ENCODE measurements around the gene SYPL2.

The SYPL2 gene

DNA sequence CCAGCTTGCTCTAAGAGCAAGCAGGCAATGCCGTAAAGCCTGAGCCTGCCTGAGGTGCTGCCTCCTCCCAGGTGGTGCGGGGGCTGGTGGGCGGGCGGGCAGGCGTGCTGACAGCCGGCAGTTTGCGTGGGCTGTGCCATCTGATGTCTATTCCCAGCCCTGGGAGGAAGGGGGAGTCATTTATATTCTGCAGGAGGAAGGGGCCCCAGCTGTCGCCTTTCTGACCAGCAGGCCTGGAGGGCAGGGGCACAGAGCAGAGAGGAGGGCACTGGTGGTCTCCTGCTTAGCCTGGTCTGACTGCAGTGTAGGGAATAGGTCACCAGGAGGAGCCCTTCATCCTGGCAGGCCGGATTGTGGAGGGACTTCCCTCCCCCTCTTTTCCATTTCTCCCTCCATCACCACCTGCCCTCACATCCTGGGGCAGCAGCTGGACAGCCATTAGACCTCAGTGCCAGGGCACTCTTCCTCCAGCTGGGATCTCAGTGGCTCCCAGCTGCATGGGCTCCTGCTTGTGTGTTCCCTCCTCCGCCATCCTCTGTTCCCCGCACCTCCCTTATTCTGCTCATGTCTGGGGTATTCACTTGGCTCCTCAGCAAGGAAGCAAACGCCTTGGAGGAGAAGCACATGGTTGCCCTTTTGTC lies 31.9 kb downstream of the SYPL2 start:
- Histone ChIP-seq H3K9ac (no peak overlapping the region; the same call in 1 of the 2 replicates), H3K36me3 (peaks cover 51% of the 10 kb centered on the region), H3K27me3 (no peaks in the 10 kb centered on the region), H3K9me3 (no peaks in the 10 kb centered on the region), H4K20me1 (peaks cover 40% of the 10 kb centered on the region), H3K4me2 (peak overlapping the region; percentile 27), H3K4me1 (peaks cover 88% of the 10 kb centered on the region), H3K27ac (0 out of 2 replicates have a peak overlapping the region, but pooled peaks have one; percentile 18), H3K4me3 (no peak overlapping the region)
- no peak for TF ChIP-seq Cebpa-rat (IDR thresholded peaks at IDR 0.05)

DNA sequence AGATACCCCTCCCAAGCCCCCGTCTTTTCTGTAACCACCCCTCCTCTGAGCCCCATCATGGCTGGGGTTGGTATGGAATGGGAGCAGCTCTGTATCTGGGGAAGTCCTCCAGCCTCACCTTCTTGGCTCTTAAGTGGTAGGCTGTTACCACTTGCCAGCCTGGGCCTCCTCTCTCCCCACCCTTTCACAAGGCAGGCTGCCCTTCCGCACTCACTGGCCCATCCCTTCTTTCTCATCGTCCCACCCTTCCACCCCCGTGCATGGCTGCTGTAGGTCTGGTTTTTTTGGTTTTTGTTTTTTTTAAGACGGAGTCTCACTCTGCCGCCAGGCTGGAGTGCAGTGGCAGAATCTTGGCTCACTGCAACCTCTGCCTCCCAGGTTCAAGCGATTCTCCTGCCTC lies 32.7 kb downstream of the SYPL2 start:
- peaks cover 51% of the 10 kb centered on the region for H3K36me3 ChIP-seq
- peaks cover 40% of the 10 kb centered on the region for H4K20me1 ChIP-seq
- H3K27me3 ChIP-seq = no peaks in the 10 kb centered on the region
- H3K9me3 ChIP-seq = no peaks in the 10 kb centered on the region
- TF ChIP-seq Cebpa-rat (IDR thresholded peaks at IDR 0.05) = no peak
- 0 out of 2 replicates have a peak overlapping the region, but pooled peaks have one; percentile 86 for H3K4me2 ChIP-seq
- H3K9ac ChIP-seq = no peak overlapping the region
- H3K27ac ChIP-seq = no peak overlapping the region
- peaks cover 91% of the 10 kb centered on the region for H3K4me1 ChIP-seq
- no peak overlapping the region for H3K4me3 ChIP-seq

DNA sequence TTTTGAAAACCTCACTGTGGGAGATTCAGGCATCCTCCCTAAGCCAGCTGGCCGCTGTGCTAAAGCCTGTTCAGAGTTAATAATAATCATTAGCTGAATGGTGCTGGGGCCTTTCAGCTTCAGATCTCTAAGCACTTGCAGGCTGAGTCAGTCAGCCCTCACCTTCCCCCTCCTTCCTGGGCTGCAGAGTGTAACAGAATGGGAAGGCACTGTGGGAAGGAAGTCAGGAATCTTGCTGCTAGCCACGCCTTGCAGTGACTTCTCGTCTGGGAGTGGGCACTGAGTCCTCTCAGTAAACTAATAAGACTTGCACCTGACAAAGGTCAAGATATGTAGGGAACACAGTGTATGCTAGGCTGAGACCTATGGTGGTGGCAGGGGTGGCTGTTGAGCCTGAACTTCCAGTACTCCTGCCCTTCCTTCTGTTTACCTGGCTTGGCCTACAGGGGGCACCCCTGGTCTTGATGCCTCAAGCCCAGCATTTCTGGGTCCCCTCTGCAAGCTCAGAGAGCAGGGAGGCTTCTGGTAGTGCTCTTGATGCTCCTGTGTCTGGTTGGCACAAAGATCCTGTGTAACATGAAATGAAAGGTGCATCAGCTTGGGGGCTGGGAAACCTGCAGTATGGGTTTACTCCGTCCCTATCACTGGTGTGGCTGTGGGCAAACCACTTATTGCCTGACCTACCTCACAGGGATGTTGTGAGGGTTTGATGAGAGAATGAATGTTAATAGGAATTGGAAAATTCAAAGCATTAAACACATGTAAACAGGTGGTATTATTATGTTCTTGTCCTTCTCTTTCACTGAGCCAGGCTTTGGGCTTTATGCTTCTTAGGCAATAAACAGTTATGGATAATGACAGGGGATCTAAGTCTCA lies 33.6 kb downstream of the SYPL2 start:
- Histone ChIP-seq H3K9ac (0 out of 2 replicates have a peak overlapping the region, but pooled peaks have one; percentile 19), H3K27ac (peak overlapping the region; percentile 53), H3K9me3 (no peaks in the 10 kb centered on the region), H3K36me3 (peaks cover 51% of the 10 kb centered on the region), H4K20me1 (peaks cover 39% of the 10 kb centered on the region), H3K4me1 (peaks cover 91% of the 10 kb centered on the region), H3K4me3 (no peak overlapping the region), H3K27me3 (no peaks in the 10 kb centered on the region), H3K4me2 (peak overlapping the region; percentile 86)
- TF ChIP-seq Cebpa-rat (IDR thresholded peaks at IDR 0.05) = no peak

DNA sequence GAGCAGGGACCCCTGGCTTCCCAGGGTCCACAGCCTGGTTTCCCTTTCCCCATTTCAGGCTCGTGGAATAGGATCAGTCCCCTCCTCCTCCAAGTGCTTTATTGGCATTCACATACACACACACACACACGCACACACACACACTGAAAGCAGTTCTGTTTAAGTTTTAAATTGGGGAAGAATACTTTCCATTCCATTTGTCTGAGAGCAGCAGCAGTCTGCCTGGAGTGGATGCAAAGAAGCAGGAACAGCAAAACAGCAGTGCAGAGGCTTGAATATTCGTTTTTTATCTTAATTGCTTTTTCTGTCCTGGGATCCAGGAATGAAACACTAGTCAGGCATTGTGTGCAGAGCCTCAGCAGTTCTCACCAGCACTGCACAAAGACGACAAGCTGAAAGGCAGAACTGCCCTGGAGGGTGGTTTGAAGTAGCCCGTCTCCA lies 34.6 kb downstream of the SYPL2 start:
- no peaks in the 10 kb centered on the region for H3K27me3 ChIP-seq
- no peak for TF ChIP-seq Cebpa-rat (IDR thresholded peaks at IDR 0.05)
- H3K4me3 ChIP-seq = no peak overlapping the region
- peak overlapping the region; percentile 53 for H3K27ac ChIP-seq
- H3K36me3 ChIP-seq = peaks cover 46% of the 10 kb centered on the region
- H4K20me1 ChIP-seq = peaks cover 34% of the 10 kb centered on the region
- H3K9me3 ChIP-seq = no peaks in the 10 kb centered on the region
- peaks cover 81% of the 10 kb centered on the region for H3K4me1 ChIP-seq
- peak overlapping the region; percentile 86 for H3K4me2 ChIP-seq
- H3K9ac ChIP-seq = peak overlapping the region; percentile 38; the same call in 1 of the 2 replicates

DNA sequence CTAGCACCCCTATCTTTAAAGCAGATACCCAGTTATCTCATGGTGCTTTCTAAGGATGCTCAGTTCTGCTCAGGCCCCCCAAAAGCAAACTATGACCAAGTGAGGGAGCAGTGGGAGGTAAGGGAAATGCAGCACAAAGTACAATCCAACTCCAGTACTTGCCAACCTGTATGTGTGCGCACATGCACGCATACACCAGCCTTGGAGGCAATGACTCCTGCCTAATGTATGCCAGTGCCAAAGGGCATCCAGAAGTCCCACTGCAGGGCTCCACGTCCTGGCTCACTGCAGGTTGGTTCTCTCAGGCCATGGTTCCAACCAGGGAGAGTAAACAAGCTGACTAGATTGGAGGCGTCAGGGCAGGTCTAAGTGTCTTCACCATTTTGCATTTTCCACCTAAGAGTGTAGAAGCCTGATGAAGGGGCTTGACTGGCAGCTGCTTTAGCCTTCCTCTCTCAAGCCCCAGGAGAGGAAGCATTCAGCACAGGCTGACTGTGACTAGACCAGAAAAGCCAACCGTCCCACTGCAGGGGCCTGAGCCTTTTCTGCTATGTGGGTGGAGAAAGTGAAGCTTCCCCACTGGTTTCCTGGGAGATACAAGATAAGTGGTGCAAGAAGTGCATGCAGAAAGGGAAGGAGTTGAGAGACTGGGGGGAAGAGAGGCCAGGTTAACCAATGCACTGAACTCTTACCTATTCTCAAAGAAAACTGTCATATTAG lies 35.5 kb downstream of the SYPL2 start:
- Histone ChIP-seq H3K27me3 (no peaks in the 10 kb centered on the region), H4K20me1 (peaks cover 28% of the 10 kb centered on the region), H3K4me2 (peak overlapping the region; percentile 86), H3K9me3 (no peaks in the 10 kb centered on the region), H3K4me3 (peak overlapping the region; percentile 15; the same call in 1 of the 2 replicates), H3K36me3 (peaks cover 37% of the 10 kb centered on the region), H3K9ac (peak overlapping the region; percentile 36; the same call in 1 of the 2 replicates), H3K27ac (peak overlapping the region; percentile 53), H3K4me1 (peaks cover 78% of the 10 kb centered on the region)
- no peak for TF ChIP-seq Cebpa-rat (IDR thresholded peaks at IDR 0.05)

DNA sequence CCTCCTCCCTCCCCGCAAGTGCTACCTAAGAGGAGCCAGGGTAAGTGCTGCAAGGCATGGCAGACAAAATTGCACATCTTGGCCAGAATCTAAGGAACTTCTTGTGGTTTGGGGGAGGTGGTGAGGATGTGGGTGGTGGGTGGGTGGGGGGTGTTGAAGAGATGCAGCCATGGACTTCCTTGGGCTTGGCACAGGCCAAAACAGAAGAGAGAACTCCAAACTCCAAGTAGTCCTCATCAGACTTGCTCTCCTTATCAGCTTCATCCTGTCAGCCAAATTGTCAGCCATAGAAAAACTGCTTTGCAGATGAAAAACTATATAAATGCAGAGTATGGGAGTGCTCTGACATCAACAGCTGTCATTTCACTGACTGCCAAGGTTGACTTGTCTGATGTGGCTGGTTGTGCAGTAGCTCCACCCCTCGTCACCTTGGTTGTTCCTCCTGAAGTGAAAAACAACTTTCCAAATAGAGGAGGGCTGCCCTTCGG lies 36.1 kb downstream of the SYPL2 start:
- H3K9ac ChIP-seq = peak overlapping the region; percentile 36; the same call in 1 of the 2 replicates
- no peaks in the 10 kb centered on the region for H3K27me3 ChIP-seq
- H3K4me3 ChIP-seq = peak overlapping the region; percentile 15; the same call in 1 of the 2 replicates
- peaks cover 22% of the 10 kb centered on the region for H4K20me1 ChIP-seq
- H3K27ac ChIP-seq = peak overlapping the region; percentile 68
- H3K4me1 ChIP-seq = peaks cover 72% of the 10 kb centered on the region
- H3K36me3 ChIP-seq = peaks cover 33% of the 10 kb centered on the region
- peak overlapping the region; percentile 86 for H3K4me2 ChIP-seq
- H3K9me3 ChIP-seq = no peaks in the 10 kb centered on the region
- TF ChIP-seq Cebpa-rat (IDR thresholded peaks at IDR 0.05) = no peak

DNA sequence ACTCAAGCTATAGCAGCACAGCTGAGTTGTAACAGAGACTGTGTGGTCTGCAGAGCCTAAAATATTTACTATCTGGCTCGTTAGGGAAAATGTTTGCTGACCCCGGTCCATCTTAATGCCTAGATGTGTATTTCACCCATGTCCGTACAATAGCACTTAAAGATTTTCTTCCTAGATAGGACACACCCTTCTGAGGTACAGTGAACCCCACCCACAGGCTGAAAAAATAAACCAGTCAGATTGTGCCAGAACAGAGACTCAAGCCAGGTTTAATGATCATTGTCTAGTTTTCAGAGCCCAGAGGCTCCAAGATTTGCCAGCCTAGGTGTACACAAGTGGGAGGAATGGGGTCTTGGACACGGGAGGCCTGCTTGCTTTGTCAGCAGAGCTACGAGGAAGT lies 37.6 kb downstream of the SYPL2 start:
- Histone ChIP-seq H3K27ac (0 out of 2 replicates have a peak overlapping the region, but pooled peaks have one; percentile 14), H3K36me3 (peaks cover 28% of the 10 kb centered on the region), H3K4me2 (no peak overlapping the region), H3K4me1 (peaks cover 62% of the 10 kb centered on the region), H3K27me3 (no peaks in the 10 kb centered on the region), H3K9ac (no peak overlapping the region), H4K20me1 (peaks cover 7% of the 10 kb centered on the region; the same call in 1 of the 2 replicates), H3K4me3 (no peak overlapping the region), H3K9me3 (no peaks in the 10 kb centered on the region)
- no peak for TF ChIP-seq Cebpa-rat (IDR thresholded peaks at IDR 0.05)

DNA sequence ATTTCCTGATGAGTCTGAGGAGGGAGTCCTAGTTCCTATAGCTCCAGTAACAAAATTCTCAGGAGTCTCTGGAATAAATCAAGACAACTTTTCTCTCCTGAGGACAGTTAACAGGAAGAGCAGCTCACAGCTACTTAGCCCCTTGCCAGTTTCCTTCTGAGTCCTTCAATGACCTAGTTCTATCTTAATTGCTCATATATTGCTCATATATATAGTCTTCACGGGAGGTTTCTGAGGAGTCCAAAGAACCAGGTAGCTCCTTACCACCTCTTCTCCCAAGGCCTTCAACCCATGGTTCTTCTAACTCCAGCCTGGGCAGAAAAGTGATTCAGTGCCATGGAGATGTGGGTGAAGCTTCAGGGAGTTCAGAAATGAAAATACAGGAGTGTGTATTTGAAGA lies 38.6 kb downstream of the SYPL2 start:
- Histone ChIP-seq H3K9me3 (no peaks in the 10 kb centered on the region), H4K20me1 (no peaks in the 10 kb centered on the region; the same call in 1 of the 2 replicates), H3K36me3 (peaks cover 18% of the 10 kb centered on the region), H3K27me3 (no peaks in the 10 kb centered on the region), H3K4me3 (no peak overlapping the region), H3K9ac (no peak overlapping the region), H3K4me1 (peaks cover 57% of the 10 kb centered on the region), H3K27ac (no peak overlapping the region), H3K4me2 (no peak overlapping the region)
- no peak for TF ChIP-seq Cebpa-rat (IDR thresholded peaks at IDR 0.05)

Measured in BLaER1 (cell line).